HG03097 (cell line): ENCODE data around the gene PWP2.
"Not testable (repeated sequence)": the region's sequence is repeated elsewhere in the genome, so short reads cannot be mapped to it uniquely, and the experiment has no call there.

Source experiments
- ATAC-seq: cut with Tn5 transposase; IDR thresholded peaks from one replicate; pipeline ENCODE4 v1.9.1; 2021; ENCODE audit not compliant: unreplicated experiment, low FRiP score

Gene PWP2

GRCh38 chr21:44082648-44083440, 24.4 kb upstream of the PWP2 start:
- ATAC-seq = no peak

GRCh38 chr21:44083631-44084291, 23.4 kb upstream of the PWP2 start:
- no peak for ATAC-seq

GRCh38 chr21:44084496-44085241, 22.5 kb upstream of the PWP2 start:
- ATAC-seq = no peak

GRCh38 chr21:44085491-44086321, 21.5 kb upstream of the PWP2 start:
- ATAC-seq = no peak

GRCh38 chr21:44086636-44087425, 20.4 kb upstream of the PWP2 start:
- no peak for ATAC-seq

GRCh38 chr21:44087426-44088400, 19.5 kb upstream of the PWP2 start:
- ATAC-seq = no peak

- ATAC-seq = no peak
These were observed 18.8 kb upstream of the PWP2 start for GRCh38 chr21:44088401-44088780.

- ATAC-seq = peak; percentile 56
These were observed 17.9 kb upstream of the PWP2 start for GRCh38 chr21:44089001-44089911.

GRCh38 chr21:44090325-44090724, 16.9 kb upstream of the PWP2 start:
- no peak for ATAC-seq

- ATAC-seq = no peak
These were observed 15.0 kb upstream of the PWP2 start for GRCh38 chr21:44092211-44092610.

- ATAC-seq = no peak
These were observed 13.4 kb upstream of the PWP2 start for GRCh38 chr21:44093761-44094160.

- ATAC-seq = no peak
These were observed 12.4 kb upstream of the PWP2 start for GRCh38 chr21:44094832-44095231.

- not testable (repeated sequence) for ATAC-seq
These were observed 8.7 kb upstream of the PWP2 start for GRCh38 chr21:44098507-44098906.

- not testable (repeated sequence) for ATAC-seq
These were observed 8.2 kb upstream of the PWP2 start for GRCh38 chr21:44098964-44099363.

- ATAC-seq = not testable (repeated sequence)
These were observed 390 bp downstream of the PWP2 start for GRCh38 chr21:44107589-44107988.

GRCh38 chr21:44113702-44114371, 6.6 kb downstream of the PWP2 start:
- ATAC-seq = not testable (repeated sequence)

- ATAC-seq = not testable (repeated sequence)
These were observed 14.9 kb downstream of the PWP2 start for GRCh38 chr21:44122131-44122530.
